GM19238 (cell line): ENCODE results near the gene GPR160.
"Not testable (repeated sequence)": the region's sequence is repeated elsewhere in the genome, so short reads cannot be mapped to it uniquely, and the experiment has no call there.

Experiments used
- DNase-seq: peaks from one replicate; pipeline ENCODE4 v3.0.0; 2011; ENCODE audit warnings: low spot score; ENCODE audit not compliant: insufficient read length

GPR160 gene

GRCh38 chr3:170109579-170110293, 71.9 kb downstream of the GPR160 start:
- no peak for DNase-seq

DNA sequence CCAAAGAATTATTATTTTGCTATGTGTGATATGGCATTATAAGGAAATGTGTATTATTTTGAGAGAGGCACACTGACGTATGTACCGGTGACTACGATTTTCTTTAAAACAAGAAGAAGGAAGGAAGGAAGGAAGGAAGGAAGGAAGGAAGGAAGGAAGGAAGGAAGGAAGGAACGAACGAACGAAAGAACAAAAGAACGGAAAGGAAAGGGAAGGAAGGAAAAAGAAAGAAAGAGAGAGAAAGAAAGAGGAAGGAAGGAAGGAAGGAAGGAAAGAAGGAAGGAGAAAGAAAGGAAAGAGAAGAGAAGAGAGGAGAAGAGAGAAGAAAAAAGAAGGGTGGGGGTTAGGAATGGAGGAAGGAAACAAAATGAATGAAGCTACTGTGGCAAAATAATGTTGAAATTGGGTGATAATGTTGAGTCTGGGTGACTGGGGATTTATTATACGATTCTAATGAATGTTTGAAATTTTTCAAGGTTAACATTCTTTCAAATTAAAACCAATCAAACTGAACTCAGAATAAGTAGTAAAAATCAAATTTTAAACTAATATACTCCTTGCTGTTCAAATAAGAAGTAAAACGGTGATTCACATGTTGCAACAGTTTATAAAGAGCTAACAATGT, 73.5 kb downstream of the GPR160 start:
- no peak for DNase-seq

DNA sequence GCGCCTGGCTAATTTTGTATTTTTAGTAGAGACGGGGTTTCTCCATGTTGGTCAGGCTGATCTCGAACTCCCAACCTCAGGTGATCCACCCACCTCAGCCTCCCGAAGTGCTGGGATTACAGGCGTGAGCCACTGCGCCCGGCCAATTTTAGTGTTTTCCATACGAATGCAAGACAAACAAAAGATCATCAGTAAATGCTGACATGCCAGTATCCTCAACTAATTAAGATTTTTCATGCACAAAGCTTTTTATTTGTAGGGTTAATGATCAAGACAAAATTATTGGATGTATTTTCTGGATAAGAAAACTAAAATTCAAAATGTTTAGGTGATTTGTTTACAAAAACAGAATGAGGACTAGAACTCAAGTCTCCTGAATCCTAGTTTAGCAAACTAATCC, 76.4 kb downstream of the GPR160 start:
- DNase-seq, result not testable (repeated sequence)

GRCh38 chr3:170117134-170117533, 79.3 kb downstream of the GPR160 start:
- DNase-seq, result no peak

DNA sequence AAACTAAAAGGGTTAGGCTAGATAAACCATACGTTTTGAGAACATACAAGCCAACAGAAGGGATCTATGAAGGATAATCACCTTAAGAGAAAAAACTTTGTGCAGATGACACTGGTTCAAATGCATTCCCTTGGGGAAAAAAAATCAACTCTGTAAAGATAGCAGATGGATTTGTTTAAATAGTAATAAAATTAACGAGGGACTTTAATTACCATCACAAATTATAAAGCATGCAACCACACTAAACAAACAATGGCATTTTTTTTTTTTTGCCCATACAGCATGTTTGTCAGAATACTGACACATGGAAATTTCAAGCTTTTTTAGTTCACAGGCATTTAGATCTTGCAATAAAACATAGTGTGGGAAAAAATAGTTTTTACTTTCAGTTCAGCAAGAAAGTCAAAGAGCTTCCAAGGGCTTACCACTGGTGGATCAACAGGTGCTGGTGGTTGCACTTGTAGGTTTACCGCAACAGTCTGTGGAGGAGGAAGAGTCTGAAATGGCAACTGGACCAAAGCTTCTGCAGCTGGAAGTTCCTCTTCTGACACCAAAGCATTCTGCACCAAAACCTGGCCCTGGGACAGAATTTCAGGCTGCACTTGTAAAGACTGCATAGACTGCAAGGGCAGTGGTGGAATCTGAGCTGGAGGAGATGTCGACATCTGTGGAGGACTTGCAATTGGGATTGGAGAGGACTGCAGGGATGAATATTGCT, 90.6 kb downstream of the GPR160 start:
- DNase-seq, result no peak

GRCh38 chr3:170128977-170129431, 91.2 kb downstream of the GPR160 start:
- no peak for DNase-seq

DNA sequence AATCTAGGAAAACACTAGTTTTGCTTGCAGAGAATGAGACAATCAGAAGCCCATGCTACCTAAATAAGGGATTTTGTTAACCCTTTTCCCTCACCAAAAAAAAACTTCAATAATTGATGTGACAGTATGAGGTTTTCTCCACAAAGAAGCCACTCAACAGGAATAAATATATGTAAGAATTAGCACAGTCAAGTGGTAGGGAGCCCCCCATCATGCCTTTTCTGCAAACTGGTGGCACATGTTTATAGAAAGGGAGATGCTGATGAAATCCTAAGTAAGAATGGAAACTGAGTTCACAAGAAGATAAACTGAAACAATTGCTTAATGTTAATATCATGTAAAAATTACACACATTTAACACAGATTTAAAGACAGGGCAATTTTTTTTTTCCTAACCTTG, 92.7 kb downstream of the GPR160 start:
- DNase-seq, result no peak

DNA sequence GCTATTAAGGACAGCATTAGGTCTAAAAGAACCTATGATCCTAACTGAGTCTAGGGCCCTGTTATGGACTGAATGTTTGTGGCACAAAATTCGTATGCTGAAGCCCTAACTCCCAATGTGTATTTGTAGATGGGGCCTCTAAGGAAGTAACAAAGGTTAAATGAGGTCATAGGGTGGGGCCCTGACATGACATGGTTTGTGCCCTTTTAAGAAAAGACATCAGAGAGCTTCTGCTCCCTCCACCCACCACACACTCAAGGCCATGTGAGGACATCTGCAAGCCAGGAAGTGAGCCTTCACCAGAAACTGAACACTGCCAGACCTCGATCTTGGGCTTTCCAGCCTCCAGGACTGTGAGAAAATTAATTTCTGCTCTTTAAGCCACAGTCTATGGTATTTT, 94.5 kb downstream of the GPR160 start:
- no peak for DNase-seq
